ENCODE measurements around the gene TOR1A. TPM values are rescaled to one million over a fixed set of nuclear protein-coding genes. Genes with fewer than 3 reads are reported as not detected.
"Not testable (repeated sequence)": the region's sequence is repeated elsewhere in the genome, so short reads cannot be mapped to it uniquely, and the experiment has no call there.

The TOR1A gene
- total RNA-seq, 2 donors from 2014 or later: 27.3 to 51.7 TPM

GRCh38 chr9:129796029-129796428 is 27.9 kb downstream of the TOR1A start:
- not testable (repeated sequence) for H3K4me3 Mint-ChIP-seq; H3K9me3 Mint-ChIP-seq; H3K4me1 Mint-ChIP-seq; H3K27me3 Mint-ChIP-seq; H3K36me3 Mint-ChIP-seq (ENCODE audit: low read depth); H3K27ac Mint-ChIP-seq; ATAC-seq (replicated peaks)

- H3K27me3 Mint-ChIP-seq: no peaks in the 10 kb centered on the region
- H3K4me1 Mint-ChIP-seq: peaks cover 6% of the 10 kb centered on the region
- no peaks in the 10 kb centered on the region for H3K9me3 Mint-ChIP-seq
Observed at GRCh38 chr9:129794549-129794948, 29.4 kb downstream of the TOR1A start.

GRCh38 chr9:129786481-129786880 is 37.5 kb downstream of the TOR1A start:
- Mint-ChIP-seq H3K36me3 (ENCODE audit: low read depth) (no peaks in the 10 kb centered on the region), H3K9me3 (no peaks in the 10 kb centered on the region), H3K4me1 (no peaks in the 10 kb centered on the region), H3K27me3 (peaks cover 12% of the 10 kb centered on the region), H3K4me3 (no peak overlapping the region), H3K27ac (no peak overlapping the region)
- no peak for ATAC-seq (replicated peaks)

More at GRCh38 chr9:129794549-129794948, 29.4 kb downstream of the TOR1A start:
- no peak overlapping the region for H3K27ac Mint-ChIP-seq
- no peak for ATAC-seq (replicated peaks)
- no peak overlapping the region for H3K4me3 Mint-ChIP-seq
- H3K36me3 Mint-ChIP-seq (ENCODE audit: low read depth): no peaks in the 10 kb centered on the region

- H3K4me1 Mint-ChIP-seq: no peaks in the 10 kb centered on the region
- H3K4me3 Mint-ChIP-seq: no peak overlapping the region
- peaks cover 12% of the 10 kb centered on the region for H3K27me3 Mint-ChIP-seq
- no peak for ATAC-seq (replicated peaks)
- no peaks in the 10 kb centered on the region for H3K9me3 Mint-ChIP-seq
- H3K36me3 Mint-ChIP-seq (ENCODE audit: low read depth): no peaks in the 10 kb centered on the region
- no peak overlapping the region for H3K27ac Mint-ChIP-seq
Observed at GRCh38 chr9:129785866-129786265, 38.1 kb downstream of the TOR1A start.

- not testable (repeated sequence) for H3K36me3 Mint-ChIP-seq (ENCODE audit: low read depth); H3K4me1 Mint-ChIP-seq; ATAC-seq (replicated peaks); H3K9me3 Mint-ChIP-seq; H3K27ac Mint-ChIP-seq; H3K4me3 Mint-ChIP-seq
- H3K27me3 Mint-ChIP-seq: peaks cover 12% of the 10 kb centered on the region
Observed at GRCh38 chr9:129784970-129785369, 39.0 kb downstream of the TOR1A start.

GRCh38 chr9:129783516-129784361 is 40.2 kb downstream of the TOR1A start:
- no peaks in the 10 kb centered on the region for H3K9me3 Mint-ChIP-seq
- H3K27ac Mint-ChIP-seq: no peak overlapping the region
- no peaks in the 10 kb centered on the region for H3K36me3 Mint-ChIP-seq (ENCODE audit: low read depth)
- peak; percentile 96 for ATAC-seq (replicated peaks)
- peaks cover 14% of the 10 kb centered on the region for H3K27me3 Mint-ChIP-seq
- no peak overlapping the region for H3K4me3 Mint-ChIP-seq
- H3K4me1 Mint-ChIP-seq: no peaks in the 10 kb centered on the region

- ATAC-seq (replicated peaks): no peak
- Mint-ChIP-seq H3K27me3 (peaks cover 15% of the 10 kb centered on the region), H3K4me3 (no peak overlapping the region), H3K27ac (no peak overlapping the region), H3K9me3 (no peaks in the 10 kb centered on the region), H3K36me3 (ENCODE audit: low read depth) (no peaks in the 10 kb centered on the region), H3K4me1 (peaks cover 8% of the 10 kb centered on the region)
Observed at GRCh38 chr9:129781981-129782380, 42.0 kb downstream of the TOR1A start.

GRCh38 chr9:129781131-129781530 is 42.8 kb downstream of the TOR1A start:
- no peaks in the 10 kb centered on the region for H3K36me3 Mint-ChIP-seq (ENCODE audit: low read depth)
- H3K9me3 Mint-ChIP-seq: no peaks in the 10 kb centered on the region
- ATAC-seq (replicated peaks): no peak
- no peak overlapping the region for H3K4me3 Mint-ChIP-seq
- peaks cover 9% of the 10 kb centered on the region for H3K27me3 Mint-ChIP-seq
- H3K4me1 Mint-ChIP-seq: peaks cover 10% of the 10 kb centered on the region
- H3K27ac Mint-ChIP-seq: no peak overlapping the region

GRCh38 chr9:129779560-129780190 is 44.3 kb downstream of the TOR1A start:
- H3K36me3 Mint-ChIP-seq (ENCODE audit: low read depth): no peaks in the 10 kb centered on the region
- H3K9me3 Mint-ChIP-seq: no peaks in the 10 kb centered on the region
- no peak overlapping the region for H3K4me3 Mint-ChIP-seq
- H3K4me1 Mint-ChIP-seq: peaks cover 10% of the 10 kb centered on the region
- no peak for ATAC-seq (replicated peaks)
- H3K27ac Mint-ChIP-seq: peak overlapping the region; percentile 7
- H3K27me3 Mint-ChIP-seq: peaks cover 9% of the 10 kb centered on the region

- Mint-ChIP-seq H3K36me3 (ENCODE audit: low read depth) (no peaks in the 10 kb centered on the region), H3K27ac (no peak overlapping the region), H3K27me3 (peaks cover 12% of the 10 kb centered on the region), H3K9me3 (no peaks in the 10 kb centered on the region), H3K4me1 (peaks cover 10% of the 10 kb centered on the region), H3K4me3 (no peak overlapping the region)
- no peak for ATAC-seq (replicated peaks)
Observed at GRCh38 chr9:129778469-129778868, 45.5 kb downstream of the TOR1A start.

GRCh38 chr9:129777769-129778130 is 46.2 kb downstream of the TOR1A start:
- Mint-ChIP-seq H3K36me3 (ENCODE audit: low read depth) (no peaks in the 10 kb centered on the region), H3K4me1 (peaks cover 10% of the 10 kb centered on the region), H3K9me3 (no peaks in the 10 kb centered on the region), H3K27ac (peak overlapping the region; percentile 47), H3K4me3 (peak overlapping the region; percentile 16), H3K27me3 (peaks cover 12% of the 10 kb centered on the region)
- ATAC-seq (replicated peaks): peak; percentile 8

- peaks cover 12% of the 10 kb centered on the region for H3K27me3 Mint-ChIP-seq
- no peaks in the 10 kb centered on the region for H3K36me3 Mint-ChIP-seq (ENCODE audit: low read depth)
- peak overlapping the region; percentile 16 for H3K4me3 Mint-ChIP-seq
- H3K27ac Mint-ChIP-seq: peak overlapping the region; percentile 47
- ATAC-seq (replicated peaks): peak; percentile 93
- no peaks in the 10 kb centered on the region for H3K9me3 Mint-ChIP-seq
- peaks cover 10% of the 10 kb centered on the region for H3K4me1 Mint-ChIP-seq
Observed at GRCh38 chr9:129776938-129777768, 46.8 kb downstream of the TOR1A start.

GRCh38 chr9:129776566-129776937 is 47.4 kb downstream of the TOR1A start:
- Mint-ChIP-seq H3K4me3 (no peak overlapping the region), H3K36me3 (ENCODE audit: low read depth) (no peaks in the 10 kb centered on the region), H3K27ac (no peak overlapping the region), H3K9me3 (no peaks in the 10 kb centered on the region), H3K4me1 (peaks cover 10% of the 10 kb centered on the region), H3K27me3 (peaks cover 12% of the 10 kb centered on the region)
- no peak for ATAC-seq (replicated peaks)

- not testable (repeated sequence) for H3K9me3 Mint-ChIP-seq; H3K4me3 Mint-ChIP-seq; H3K36me3 Mint-ChIP-seq (ENCODE audit: low read depth)
Observed at GRCh38 chr9:129776096-129776495, 47.8 kb downstream of the TOR1A start.

More at GRCh38 chr9:129776096-129776495, 47.8 kb downstream of the TOR1A start:
- H3K4me1 Mint-ChIP-seq; ATAC-seq (replicated peaks); H3K27ac Mint-ChIP-seq: not testable (repeated sequence)
- peaks cover 12% of the 10 kb centered on the region for H3K27me3 Mint-ChIP-seq
